HL-60 (cell line): ENCODE measurements around the gene TMEM140.

ENCODE experiments used
- DNase-seq, 2 experiments: peaks; one replicate each; pipeline ENCODE4 v3.0.0-alpha.2; 2010 to 2020; ENCODE audit warnings: low read depth in 1 of 2, low spot score in 1 of 2
- H3K27ac ChIP-seq: fragments of 250-450 bp; sonication (Bioruptor Pico); replicated peaks from 2 replicates; pipeline ENCODE4 v1.5.1; 2020; ENCODE audit warnings: mild to moderate bottlenecking, moderate library complexity
- H3K27me3 ChIP-seq: fragments of 250-450 bp; sonication (Bioruptor Pico); 2 replicates; pipeline ENCODE4 v1.5.1; 2021; ENCODE audit warnings: mild to moderate bottlenecking, moderate library complexity; ENCODE audit not compliant: insufficient read depth, poor library complexity, severe bottlenecking
- H3K4me3 ChIP-seq: replicated peaks from 2 replicates; pipeline ENCODE4 v1.5.1; 2011; ENCODE audit warnings: mild to moderate bottlenecking, control low read depth, low read length; ENCODE audit not compliant: insufficient read depth
- GABPA ChIP-seq: IDR thresholded peaks from 2 replicates; pipeline ENCODE4 v1.6.1; 2012; ENCODE audit warnings: low read depth
- POLR2AphosphoS5 ChIP-seq: IDR thresholded peaks from 2 replicates; pipeline ENCODE4 v1.6.1; 2012; ENCODE audit warnings: low read depth
- SPI1 ChIP-seq: IDR thresholded peaks from 2 replicates; pipeline ENCODE4 v1.6.1; 2012; ENCODE audit warnings: low read depth, mild to moderate bottlenecking, borderline replicate concordance
- TF ChIP-seq, protein P1 (sequence below): IDR thresholded peaks from one replicate; pipeline ENCODE4 v1.5.1; 2011; ENCODE audit warnings: low read length, control low read depth, inconsistent platforms; ENCODE audit not compliant: insufficient read depth
- TF ChIP-seq, protein P2 (sequence below): IDR thresholded peaks from 2 replicates; pipeline ENCODE4 v1.6.1; 2012; ENCODE audit warnings: low read depth; ENCODE audit not compliant: insufficient replicate concordance

TMEM140 gene

DNA sequence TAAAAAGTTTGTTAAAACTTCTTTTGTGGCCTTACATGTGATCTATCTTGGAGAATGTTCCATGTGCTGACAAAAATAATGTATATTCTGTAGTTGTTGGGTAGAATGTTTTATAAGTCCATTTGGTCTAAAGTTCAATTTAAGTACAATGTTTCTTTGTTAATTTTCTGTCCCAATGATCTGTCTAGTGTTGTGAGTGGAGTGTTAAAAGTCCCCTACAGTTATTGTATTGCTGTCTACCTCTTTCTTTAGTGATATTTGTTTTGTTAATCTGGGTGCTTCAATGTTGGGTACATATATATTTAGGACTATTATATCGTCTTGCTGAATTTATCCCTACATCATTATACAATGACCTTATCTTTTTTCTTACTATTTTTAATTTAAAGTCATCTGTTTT, 6.9 kb downstream of the TMEM140 start:
- no peak overlapping the region for H3K4me3 ChIP-seq
- H3K27ac ChIP-seq, result no peak overlapping the region
- H3K27me3 ChIP-seq, result no peaks in the 10 kb centered on the region
- DNase-seq, result no peak
- TF ChIP-seq, protein P1, sequence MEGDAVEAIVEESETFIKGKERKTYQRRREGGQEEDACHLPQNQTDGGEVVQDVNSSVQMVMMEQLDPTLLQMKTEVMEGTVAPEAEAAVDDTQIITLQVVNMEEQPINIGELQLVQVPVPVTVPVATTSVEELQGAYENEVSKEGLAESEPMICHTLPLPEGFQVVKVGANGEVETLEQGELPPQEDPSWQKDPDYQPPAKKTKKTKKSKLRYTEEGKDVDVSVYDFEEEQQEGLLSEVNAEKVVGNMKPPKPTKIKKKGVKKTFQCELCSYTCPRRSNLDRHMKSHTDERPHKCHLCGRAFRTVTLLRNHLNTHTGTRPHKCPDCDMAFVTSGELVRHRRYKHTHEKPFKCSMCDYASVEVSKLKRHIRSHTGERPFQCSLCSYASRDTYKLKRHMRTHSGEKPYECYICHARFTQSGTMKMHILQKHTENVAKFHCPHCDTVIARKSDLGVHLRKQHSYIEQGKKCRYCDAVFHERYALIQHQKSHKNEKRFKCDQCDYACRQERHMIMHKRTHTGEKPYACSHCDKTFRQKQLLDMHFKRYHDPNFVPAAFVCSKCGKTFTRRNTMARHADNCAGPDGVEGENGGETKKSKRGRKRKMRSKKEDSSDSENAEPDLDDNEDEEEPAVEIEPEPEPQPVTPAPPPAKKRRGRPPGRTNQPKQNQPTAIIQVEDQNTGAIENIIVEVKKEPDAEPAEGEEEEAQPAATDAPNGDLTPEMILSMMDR, result no peak
- TF ChIP-seq, protein P2, sequence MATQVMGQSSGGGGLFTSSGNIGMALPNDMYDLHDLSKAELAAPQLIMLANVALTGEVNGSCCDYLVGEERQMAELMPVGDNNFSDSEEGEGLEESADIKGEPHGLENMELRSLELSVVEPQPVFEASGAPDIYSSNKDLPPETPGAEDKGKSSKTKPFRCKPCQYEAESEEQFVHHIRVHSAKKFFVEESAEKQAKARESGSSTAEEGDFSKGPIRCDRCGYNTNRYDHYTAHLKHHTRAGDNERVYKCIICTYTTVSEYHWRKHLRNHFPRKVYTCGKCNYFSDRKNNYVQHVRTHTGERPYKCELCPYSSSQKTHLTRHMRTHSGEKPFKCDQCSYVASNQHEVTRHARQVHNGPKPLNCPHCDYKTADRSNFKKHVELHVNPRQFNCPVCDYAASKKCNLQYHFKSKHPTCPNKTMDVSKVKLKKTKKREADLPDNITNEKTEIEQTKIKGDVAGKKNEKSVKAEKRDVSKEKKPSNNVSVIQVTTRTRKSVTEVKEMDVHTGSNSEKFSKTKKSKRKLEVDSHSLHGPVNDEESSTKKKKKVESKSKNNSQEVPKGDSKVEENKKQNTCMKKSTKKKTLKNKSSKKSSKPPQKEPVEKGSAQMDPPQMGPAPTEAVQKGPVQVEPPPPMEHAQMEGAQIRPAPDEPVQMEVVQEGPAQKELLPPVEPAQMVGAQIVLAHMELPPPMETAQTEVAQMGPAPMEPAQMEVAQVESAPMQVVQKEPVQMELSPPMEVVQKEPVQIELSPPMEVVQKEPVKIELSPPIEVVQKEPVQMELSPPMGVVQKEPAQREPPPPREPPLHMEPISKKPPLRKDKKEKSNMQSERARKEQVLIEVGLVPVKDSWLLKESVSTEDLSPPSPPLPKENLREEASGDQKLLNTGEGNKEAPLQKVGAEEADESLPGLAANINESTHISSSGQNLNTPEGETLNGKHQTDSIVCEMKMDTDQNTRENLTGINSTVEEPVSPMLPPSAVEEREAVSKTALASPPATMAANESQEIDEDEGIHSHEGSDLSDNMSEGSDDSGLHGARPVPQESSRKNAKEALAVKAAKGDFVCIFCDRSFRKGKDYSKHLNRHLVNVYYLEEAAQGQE, result no peak
- TF ChIP-seq POLR2AphosphoS5 (no peak), SPI1 (no peak), GABPA (no peak)

DNA sequence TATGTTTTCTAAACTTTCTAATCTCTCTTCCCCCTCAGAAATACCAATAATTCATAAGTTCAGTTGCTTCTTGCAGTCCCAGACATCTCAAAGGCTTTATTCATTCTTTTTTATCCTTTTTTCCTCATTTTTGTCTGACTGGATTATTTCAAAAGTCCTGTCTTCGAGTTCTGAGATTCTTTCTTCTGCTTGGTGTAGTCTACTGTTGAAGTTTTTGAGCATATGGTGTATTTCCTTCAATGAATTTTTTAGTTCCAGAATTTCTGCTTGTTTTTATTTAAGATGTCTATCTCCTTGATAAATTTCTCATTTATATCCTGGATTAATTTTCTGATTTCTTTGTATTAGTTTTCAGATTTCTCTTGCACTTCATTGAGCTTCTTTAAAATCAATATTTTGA, 8.4 kb downstream of the TMEM140 start:
- no peaks in the 10 kb centered on the region for H3K27me3 ChIP-seq
- TF ChIP-seq GABPA (no peak), SPI1 (no peak), POLR2AphosphoS5 (no peak)
- TF ChIP-seq, protein P1, result no peak
- TF ChIP-seq, protein P2, result no peak
- no peak overlapping the region for H3K4me3 ChIP-seq
- no peak overlapping the region for H3K27ac ChIP-seq
- DNase-seq, result no peak

DNA sequence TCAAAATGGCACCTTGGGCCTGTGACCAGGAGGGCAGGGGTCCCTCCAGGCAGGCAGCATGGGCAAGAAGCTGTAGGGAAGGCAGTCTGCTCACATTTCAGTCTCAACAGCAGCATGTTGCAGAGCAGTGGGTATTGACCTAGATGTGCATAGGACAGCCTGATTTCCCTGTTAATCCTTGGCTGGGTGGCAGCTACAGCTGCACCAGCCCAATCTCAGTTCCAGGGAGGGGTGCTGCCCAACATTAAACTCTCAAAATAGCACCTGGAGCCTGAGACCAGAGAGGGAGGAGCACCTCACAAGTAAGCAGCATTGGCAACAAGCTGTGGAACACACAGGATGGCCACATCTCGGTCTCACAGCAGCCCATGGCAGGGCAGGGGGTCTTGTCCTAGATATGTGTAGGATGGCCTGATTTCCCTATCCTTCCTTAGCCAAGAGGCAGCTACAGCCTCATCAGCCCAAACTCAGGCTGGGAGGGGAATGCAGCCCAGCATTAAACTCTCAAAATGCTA, 10.3 kb downstream of the TMEM140 start:
- Histone ChIP-seq H3K27me3 (no peaks in the 10 kb centered on the region), H3K27ac (no peak overlapping the region), H3K4me3 (no peak overlapping the region)
- no peak for DNase-seq
- TF ChIP-seq, protein P1, result no peak

DNA sequence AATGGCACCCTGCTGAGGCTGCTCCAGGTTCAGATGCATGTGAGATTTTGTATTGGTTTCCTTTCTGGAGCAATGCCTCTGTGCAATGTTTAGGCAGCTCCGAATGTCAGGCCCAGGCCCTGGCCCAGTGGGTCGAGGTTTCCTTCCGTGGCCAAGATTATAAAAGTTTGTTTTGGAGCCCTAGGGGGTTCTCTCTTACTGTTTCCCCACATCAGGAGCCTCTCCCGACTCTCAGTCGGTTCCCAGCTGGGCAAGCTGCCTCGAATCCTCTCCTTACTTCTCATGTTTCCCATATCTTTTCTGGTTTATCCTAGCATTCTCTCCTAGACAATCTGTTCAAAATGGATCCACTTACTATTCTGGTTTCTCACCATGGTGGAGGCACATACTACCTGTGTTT, 11.0 kb downstream of the TMEM140 start:
- DNase-seq, result no peak
- TF ChIP-seq, protein P2, result no peak
- TF ChIP-seq, protein P1, result no peak
- TF ChIP-seq GABPA, result no peak
- no peak for TF ChIP-seq POLR2AphosphoS5
- TF ChIP-seq SPI1, result no peak
- Histone ChIP-seq H3K27ac (no peak overlapping the region; the same call in 1 of the 2 replicates), H3K4me3 (no peak overlapping the region), H3K27me3 (no peaks in the 10 kb centered on the region)
